IPS-18a (cell line): ENCODE results near the gene AKR1C3.

Source experiments
- H3K27ac ChIP-seq: one replicate; pipeline ENCODE4 v1.5.1; 2013; ENCODE audit warnings: low read length
- H3K27me3 ChIP-seq: one replicate; pipeline ENCODE4 v1.6.1; 2013; ENCODE audit warnings: mild to moderate bottlenecking, low read length; ENCODE audit not compliant: control insufficient read depth, insufficient read depth
- H3K36me3 ChIP-seq: one replicate; pipeline ENCODE4 v1.6.1; 2013; ENCODE audit warnings: low read depth, low read length; ENCODE audit not compliant: control insufficient read depth
- H3K4me1 ChIP-seq: one replicate; pipeline ENCODE4 v1.6.1; 2013; ENCODE audit warnings: low read depth, low read length; ENCODE audit not compliant: control insufficient read depth
- H3K4me3 ChIP-seq: one replicate; pipeline ENCODE4 v1.5.1; 2013; ENCODE audit warnings: low read length
- H3K9ac ChIP-seq: one replicate; pipeline ENCODE4 v1.6.1; 2013; ENCODE audit warnings: mild to moderate bottlenecking, low read length, moderate library complexity
- H3K9me3 ChIP-seq: one replicate; pipeline ENCODE4 v1.6.1; 2013; ENCODE audit warnings: low read depth, low read length; ENCODE audit not compliant: control insufficient read depth

AKR1C3 gene

DNA sequence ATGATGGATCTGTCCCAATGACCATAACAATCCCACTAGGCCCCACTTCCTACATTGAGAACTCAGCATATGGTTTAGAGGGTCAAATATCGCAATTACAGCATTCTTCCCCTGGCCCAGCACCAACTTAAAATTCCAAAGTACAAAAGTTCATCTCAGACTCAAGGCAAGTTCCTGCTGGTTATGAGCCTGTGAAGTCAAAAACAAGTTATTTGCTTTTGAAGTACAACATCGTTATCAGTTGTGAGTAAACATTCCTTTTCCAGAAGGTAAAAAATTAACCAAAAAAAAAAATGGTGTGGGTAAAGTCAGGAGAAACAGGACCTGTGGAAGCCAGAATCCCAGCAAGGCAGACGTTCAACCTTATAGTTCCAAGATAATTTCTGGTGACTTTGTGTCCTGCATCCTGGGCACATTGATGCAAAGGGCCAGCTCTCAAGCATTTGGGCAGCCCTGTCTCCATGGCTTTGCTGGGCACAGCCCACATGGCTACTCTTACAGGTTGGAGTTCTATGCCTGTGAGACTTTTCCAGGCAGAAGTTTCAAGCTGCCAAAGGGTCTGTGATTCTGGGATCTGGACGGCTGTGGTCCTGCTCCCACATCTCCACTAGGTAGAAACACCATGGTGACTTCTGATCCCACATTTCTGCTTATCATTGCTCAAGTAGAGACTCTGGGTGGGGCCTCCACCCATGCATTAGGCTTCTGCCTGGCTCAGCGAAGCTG lies 53.2 kb downstream of the AKR1C3 start:
- Histone ChIP-seq H3K9me3 (peaks cover 34% of the 10 kb centered on the region), H3K9ac (no peak overlapping the region), H3K27me3 (no peaks in the 10 kb centered on the region), H3K27ac (no peak overlapping the region), H3K36me3 (no peaks in the 10 kb centered on the region), H3K4me3 (no peak overlapping the region), H3K4me1 (no peaks in the 10 kb centered on the region)

- Histone ChIP-seq H3K27ac (no peak overlapping the region), H3K9me3 (peaks cover 34% of the 10 kb centered on the region), H3K9ac (no peak overlapping the region), H3K36me3 (no peaks in the 10 kb centered on the region), H3K27me3 (no peaks in the 10 kb centered on the region), H3K4me3 (no peak overlapping the region), H3K4me1 (no peaks in the 10 kb centered on the region)
Measured at GRCh38 chr10:5147981-5148677, 53.9 kb downstream of the AKR1C3 start.

DNA sequence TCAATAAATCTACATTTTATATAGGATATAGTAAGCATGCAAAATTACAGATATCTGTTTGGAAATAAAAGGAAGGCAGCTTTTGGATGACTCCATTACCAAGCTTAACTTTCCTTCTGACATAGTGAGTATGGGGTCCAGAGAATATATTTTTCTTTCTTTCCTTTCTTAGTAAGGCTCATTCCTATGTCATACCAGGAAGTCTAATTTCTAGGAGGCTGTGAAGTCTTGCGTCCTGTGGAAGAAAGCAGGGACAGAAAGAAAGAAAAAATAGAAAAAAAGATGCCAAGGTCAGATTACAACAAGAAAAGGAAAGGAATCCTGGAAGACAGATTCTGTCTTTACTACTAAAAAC lies 54.4 kb downstream of the AKR1C3 start:
- Histone ChIP-seq H3K4me1 (no peaks in the 10 kb centered on the region), H3K9me3 (peaks cover 34% of the 10 kb centered on the region), H3K9ac (no peak overlapping the region), H3K27ac (no peak overlapping the region), H3K4me3 (no peak overlapping the region), H3K36me3 (no peaks in the 10 kb centered on the region), H3K27me3 (no peaks in the 10 kb centered on the region)

- H3K9me3 ChIP-seq: peaks cover 41% of the 10 kb centered on the region
- no peak overlapping the region for H3K4me3 ChIP-seq
- no peaks in the 10 kb centered on the region for H3K27me3 ChIP-seq
- H3K36me3 ChIP-seq: no peaks in the 10 kb centered on the region
- H3K27ac ChIP-seq: no peak overlapping the region
- no peaks in the 10 kb centered on the region for H3K4me1 ChIP-seq
- no peak overlapping the region for H3K9ac ChIP-seq
Measured at GRCh38 chr10:5151076-5151475, 56.9 kb downstream of the AKR1C3 start.

DNA sequence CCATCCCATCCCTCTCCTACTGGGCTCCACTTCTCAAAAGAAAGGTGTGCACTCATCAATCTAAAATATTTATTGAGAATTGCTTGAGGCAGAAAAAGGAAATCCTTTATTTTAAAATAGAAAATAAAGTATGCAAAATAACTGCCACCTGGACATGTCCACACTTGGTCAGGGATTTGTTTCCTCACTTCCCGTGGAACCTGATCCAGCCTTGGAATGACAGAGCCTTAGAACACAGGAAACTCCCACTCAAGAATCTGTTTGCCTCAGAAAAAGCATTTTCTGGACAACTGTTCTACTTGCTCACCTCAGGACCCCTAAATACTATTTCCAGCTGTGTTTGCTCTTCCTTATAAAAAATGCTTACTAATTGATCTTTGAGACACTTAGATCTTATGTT lies 61.7 kb downstream of the AKR1C3 start:
- H3K4me1 ChIP-seq: no peaks in the 10 kb centered on the region
- no peak overlapping the region for H3K9ac ChIP-seq
- no peak overlapping the region for H3K27ac ChIP-seq
- peaks cover 32% of the 10 kb centered on the region for H3K9me3 ChIP-seq
- H3K36me3 ChIP-seq: no peaks in the 10 kb centered on the region
- no peaks in the 10 kb centered on the region for H3K27me3 ChIP-seq
- no peak overlapping the region for H3K4me3 ChIP-seq
